ENCODE results near the gene CREB5. TPM values are rescaled to one million over a fixed set of nuclear protein-coding genes. Genes with fewer than 3 reads are reported as not detected.

The CREB5 gene
- total RNA-seq, 1 experiment from 2014 or later: 0.49 TPM

DNA sequence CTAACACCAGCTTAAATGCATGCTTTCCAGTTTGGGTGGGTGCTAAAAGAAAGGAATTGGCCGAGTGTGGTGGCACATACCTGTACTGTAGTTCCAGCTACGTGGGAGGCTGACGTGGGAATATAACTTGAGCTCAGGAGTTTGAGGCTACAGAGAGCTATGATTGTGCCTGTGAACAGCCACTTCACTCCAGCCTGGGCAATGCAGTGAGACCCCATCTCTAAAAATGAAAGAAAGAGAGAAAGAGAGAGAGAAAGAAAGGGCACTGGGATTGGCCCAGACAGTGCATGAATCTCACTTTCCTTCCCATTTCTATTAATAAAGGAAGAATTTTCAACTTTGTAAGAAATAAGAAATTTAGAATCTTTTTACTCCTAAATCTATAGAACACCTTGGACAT lies 265.4 kb downstream of the CREB5 start (continued):
- TF ChIP-seq, protein P1, sequence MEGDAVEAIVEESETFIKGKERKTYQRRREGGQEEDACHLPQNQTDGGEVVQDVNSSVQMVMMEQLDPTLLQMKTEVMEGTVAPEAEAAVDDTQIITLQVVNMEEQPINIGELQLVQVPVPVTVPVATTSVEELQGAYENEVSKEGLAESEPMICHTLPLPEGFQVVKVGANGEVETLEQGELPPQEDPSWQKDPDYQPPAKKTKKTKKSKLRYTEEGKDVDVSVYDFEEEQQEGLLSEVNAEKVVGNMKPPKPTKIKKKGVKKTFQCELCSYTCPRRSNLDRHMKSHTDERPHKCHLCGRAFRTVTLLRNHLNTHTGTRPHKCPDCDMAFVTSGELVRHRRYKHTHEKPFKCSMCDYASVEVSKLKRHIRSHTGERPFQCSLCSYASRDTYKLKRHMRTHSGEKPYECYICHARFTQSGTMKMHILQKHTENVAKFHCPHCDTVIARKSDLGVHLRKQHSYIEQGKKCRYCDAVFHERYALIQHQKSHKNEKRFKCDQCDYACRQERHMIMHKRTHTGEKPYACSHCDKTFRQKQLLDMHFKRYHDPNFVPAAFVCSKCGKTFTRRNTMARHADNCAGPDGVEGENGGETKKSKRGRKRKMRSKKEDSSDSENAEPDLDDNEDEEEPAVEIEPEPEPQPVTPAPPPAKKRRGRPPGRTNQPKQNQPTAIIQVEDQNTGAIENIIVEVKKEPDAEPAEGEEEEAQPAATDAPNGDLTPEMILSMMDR (IDR thresholded peaks at IDR 0.05 in 2 of 3, conservative IDR thresholded peaks at IDR 0.05 in 1 of 3; ENCODE audit: borderline replicate concordance in 1 of 3, insufficient read depth in 1 of 3, low read depth in 2 of 3, low read length in 2 of 3): no peak
- TF ChIP-seq SIN3A (IDR thresholded peaks at IDR 0.05; ENCODE audit: low read depth) (no peak), CEBPB (IDR thresholded peaks at IDR 0.05; ENCODE audit: low read depth) (no peak), CBX3 (IDR thresholded peaks at IDR 0.05; ENCODE audit: low read depth) (no peak), RAD21 (IDR thresholded peaks at IDR 0.05; ENCODE audit: low read depth) (no peak), SRF (IDR thresholded peaks at IDR 0.05; ENCODE audit: low read depth) (no peak)
- TF ChIP-seq, protein P2, sequence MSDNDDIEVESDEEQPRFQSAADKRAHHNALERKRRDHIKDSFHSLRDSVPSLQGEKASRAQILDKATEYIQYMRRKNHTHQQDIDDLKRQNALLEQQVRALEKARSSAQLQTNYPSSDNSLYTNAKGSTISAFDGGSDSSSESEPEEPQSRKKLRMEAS (IDR thresholded peaks at IDR 0.05): no peak

DNA sequence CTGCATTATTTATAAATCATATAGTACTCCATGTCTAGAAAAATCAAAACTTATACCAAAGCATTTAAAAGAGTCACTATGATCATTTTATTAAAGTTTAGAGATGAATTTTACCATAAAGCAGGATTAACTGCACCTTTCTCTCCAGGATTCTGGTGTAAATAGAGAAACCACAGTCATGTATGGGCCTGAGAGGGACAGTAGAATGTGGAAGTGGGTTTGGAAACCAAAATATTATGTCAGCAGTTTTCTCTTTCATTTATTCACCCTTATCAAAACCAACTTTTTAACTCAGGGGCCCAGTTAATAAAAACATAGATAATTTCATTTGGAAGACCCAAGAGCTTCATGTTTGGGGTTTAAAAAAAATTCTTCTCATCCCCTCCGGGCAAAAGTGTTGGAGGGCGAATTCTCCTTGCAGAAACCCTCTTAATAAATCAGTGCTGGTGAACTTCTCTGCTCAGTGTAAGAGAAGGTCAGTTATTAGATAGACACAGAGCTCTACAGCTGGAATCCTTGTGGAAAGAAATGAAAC lies 266.2 kb downstream of the CREB5 start:
- Histone ChIP-seq H3K36me3 (ENCODE audit: control insufficient read depth in 1 of 2, insufficient read depth in 2 of 2, low read length in 2 of 2) (no peaks in the 10 kb centered on the region), H3K4me2 (ENCODE audit: low read length) (no peak overlapping the region), H3K79me2 (ENCODE audit: insufficient read depth, low read length) (no peaks in the 10 kb centered on the region), H3K27me3 (ENCODE audit: insufficient read depth, low read length) (no peaks in the 10 kb centered on the region), H3K27ac (ENCODE audit: low read depth, low read length) (no peak overlapping the region), H3K9me3 (ENCODE audit: control insufficient read depth in 1 of 2, insufficient read depth in 1 of 2, low read depth in 1 of 2, low read length in 2 of 2) (no peaks in the 10 kb centered on the region), H3K4me1 (ENCODE audit: control insufficient read depth in 1 of 2, insufficient read depth in 2 of 2, low read length in 2 of 2) (peaks cover 0 to 10% of the 10 kb centered on the region in 2 experiments; a peak in 3 of 4 replicates), H4K20me1 (ENCODE audit: insufficient read depth) (no peaks in the 10 kb centered on the region), H3K9ac (ENCODE audit: low read length) (no peak overlapping the region), H3K4me3 (replicated peaks in 1 of 2; ENCODE audit: low read depth in 1 of 2, low read length in 2 of 2) (no peak overlapping the region), H2AFZ (ENCODE audit: low read depth, low read length, poor library complexity, severe bottlenecking) (no peak overlapping the region), H3K9me2 (ENCODE audit: insufficient read depth) (no peaks in the 10 kb centered on the region)
- CTCF ChIA-PET: no interaction called here
- TF ChIP-seq YY1 (IDR thresholded peaks at IDR 0.05; ENCODE audit: extremely low read depth, insufficient replicate concordance, low read depth, low read length) (no peak), SP1 (IDR thresholded peaks at IDR 0.05; ENCODE audit: low read depth) (no peak), EZH2phosphoT487 (IDR thresholded peaks at IDR 0.05; ENCODE audit: borderline replicate concordance) (no peak), JUND (IDR thresholded peaks at IDR 0.05) (no peak), CBX3 (IDR thresholded peaks at IDR 0.05; ENCODE audit: low read depth) (no peak), CEBPB (IDR thresholded peaks at IDR 0.05; ENCODE audit: low read depth) (no peak), ZNF274 (IDR thresholded peaks at IDR 0.05; ENCODE audit: low read depth, low read length) (no peak), EGR1 (IDR thresholded peaks at IDR 0.05; ENCODE audit: low read depth) (no peak), RAD21 (IDR thresholded peaks at IDR 0.05; ENCODE audit: low read depth) (no peak), POLR2AphosphoS5 (IDR thresholded peaks at IDR 0.05; ENCODE audit: low read depth, low read length) (no peak), FOSL1 (IDR thresholded peaks at IDR 0.05; ENCODE audit: low read depth) (no peak), ELF1 (IDR thresholded peaks at IDR 0.05; ENCODE audit: borderline replicate concordance, low read depth) (no peak), POLR2A (IDR thresholded peaks at IDR 0.05; ENCODE audit: borderline replicate concordance, extremely low read depth, insufficient read depth, insufficient read length) (no peak), ZFX (IDR thresholded peaks at IDR 0.05) (no peak)
- TF ChIP-seq, protein P3, sequence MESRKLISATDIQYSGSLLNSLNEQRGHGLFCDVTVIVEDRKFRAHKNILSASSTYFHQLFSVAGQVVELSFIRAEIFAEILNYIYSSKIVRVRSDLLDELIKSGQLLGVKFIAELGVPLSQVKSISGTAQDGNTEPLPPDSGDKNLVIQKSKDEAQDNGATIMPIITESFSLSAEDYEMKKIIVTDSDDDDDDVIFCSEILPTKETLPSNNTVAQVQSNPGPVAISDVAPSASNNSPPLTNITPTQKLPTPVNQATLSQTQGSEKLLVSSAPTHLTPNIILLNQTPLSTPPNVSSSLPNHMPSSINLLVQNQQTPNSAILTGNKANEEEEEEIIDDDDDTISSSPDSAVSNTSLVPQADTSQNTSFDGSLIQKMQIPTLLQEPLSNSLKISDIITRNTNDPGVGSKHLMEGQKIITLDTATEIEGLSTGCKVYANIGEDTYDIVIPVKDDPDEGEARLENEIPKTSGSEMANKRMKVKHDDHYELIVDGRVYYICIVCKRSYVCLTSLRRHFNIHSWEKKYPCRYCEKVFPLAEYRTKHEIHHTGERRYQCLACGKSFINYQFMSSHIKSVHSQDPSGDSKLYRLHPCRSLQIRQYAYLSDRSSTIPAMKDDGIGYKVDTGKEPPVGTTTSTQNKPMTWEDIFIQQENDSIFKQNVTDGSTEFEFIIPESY (IDR thresholded peaks at IDR 0.05; ENCODE audit: extremely low read depth, insufficient replicate concordance, low read length): no peak
- TF ChIP-seq, protein P2 (IDR thresholded peaks at IDR 0.05): no peak
- ATAC-seq (no peak), DNase-seq (ENCODE audit: low read depth, low spot score) (no peak)
- no TSS peak for BruUV-seq (replicated peaks)
- RAD21 ChIA-PET (ENCODE audit: low non-redundant PET in 1 of 2, low total read pairs in 2 of 2, uncharacterized antibody in 2 of 2, unreplicated experiment in 2 of 2): no interaction called here
- POLR2A ChIA-PET: no interaction called here
- intact Hi-C loops (cut with micrococcal nuclease): no loop called here
